Activated B cell treated with CpG ODN at 0.5 μM for 24 hours (primary cell): ENCODE results near the gene P2RX4. TPM values are rescaled to one million over a fixed set of nuclear protein-coding genes. Genes with fewer than 3 reads are reported as not detected.

Experiments used
- ATAC-seq: fragments of 200-7000 bp; cut with Tn5 transposase; one replicate; pipeline ENCODE4 v1.10.0; 2021; ENCODE audit warnings: low read depth, mild to moderate bottlenecking, moderate library complexity
- CTCF ChIA-PET: fragments of 350-600 bp; sonication (Branson Sonifier 250); formaldehyde crosslinking; loops from one replicate; lab custom pipeline; 2021; ENCODE audit warnings: antibody characterized with exemption; lab: Charles Lee
- POLR2A ChIA-PET: fragments of 350-600 bp; sonication (Branson Sonifier 250); formaldehyde crosslinking; loops from one replicate; lab custom pipeline; 2021; ENCODE audit warnings: antibody characterized with exemption; lab: Charles Lee
- DNase-seq: peaks from one replicate; pipeline ENCODE4 v3.0.0; 2022
- H3K27ac Mint-ChIP-seq: one replicate; pipeline ENCODE4 v1.8.0; 2020; ENCODE audit warnings: mixed read lengths
- H3K27me3 Mint-ChIP-seq: one replicate; pipeline ENCODE4 v1.8.0; 2021; ENCODE audit warnings: mixed read lengths
- H3K36me3 Mint-ChIP-seq: one replicate; pipeline ENCODE4 v1.8.0; 2021; ENCODE audit warnings: low read depth, mixed read lengths
- H3K4me1 Mint-ChIP-seq: one replicate; pipeline ENCODE4 v1.8.0; 2021; ENCODE audit warnings: mixed read lengths
- H3K4me3 Mint-ChIP-seq: one replicate; pipeline ENCODE4 v1.8.0; 2020; ENCODE audit warnings: mild to moderate bottlenecking, mixed read lengths
- H3K9me3 Mint-ChIP-seq: one replicate; pipeline ENCODE4 v1.8.0; 2020; ENCODE audit warnings: mixed read lengths
- CTCF ChIP-seq: fragments of 200-600 bp; IDR thresholded peaks from one replicate; pipeline ENCODE4 v1.8.0; 2022; ENCODE audit warnings: antibody characterized with exemption, mild to moderate bottlenecking
- intact Hi-C: fragments of 100-400 bp; cut with micrococcal nuclease; formaldehyde crosslinking; loops from one replicate; pipeline ENCODE4 v1.15.1; 2024
- total RNA-seq: library from RNA; stranded (reverse); gene quantifications from 2 replicates; pipeline ENCODE4 v1.2.3, GENCODE V29; 2022

The P2RX4 gene
- total RNA-seq, 1 donor from 2014 or later = 17.0 TPM

- Mint-ChIP-seq H3K27ac (no peak overlapping the region), H3K27me3 (no peaks in the 10 kb centered on the region), H3K4me3 (no peak overlapping the region), H3K4me1 (peaks cover 11% of the 10 kb centered on the region), H3K9me3 (no peaks in the 10 kb centered on the region), H3K36me3 (peaks cover 4% of the 10 kb centered on the region)
- TF ChIP-seq CTCF = no peak
- no peak for ATAC-seq
- DNase-seq = no peak
- ChIA-PET POLR2A (no interaction called here), CTCF (no interaction called here)
- intact Hi-C loops = no loop called here
These were observed 37.8 kb upstream of the P2RX4 start for GRCh38 chr12:121172145-121172544.

DNA sequence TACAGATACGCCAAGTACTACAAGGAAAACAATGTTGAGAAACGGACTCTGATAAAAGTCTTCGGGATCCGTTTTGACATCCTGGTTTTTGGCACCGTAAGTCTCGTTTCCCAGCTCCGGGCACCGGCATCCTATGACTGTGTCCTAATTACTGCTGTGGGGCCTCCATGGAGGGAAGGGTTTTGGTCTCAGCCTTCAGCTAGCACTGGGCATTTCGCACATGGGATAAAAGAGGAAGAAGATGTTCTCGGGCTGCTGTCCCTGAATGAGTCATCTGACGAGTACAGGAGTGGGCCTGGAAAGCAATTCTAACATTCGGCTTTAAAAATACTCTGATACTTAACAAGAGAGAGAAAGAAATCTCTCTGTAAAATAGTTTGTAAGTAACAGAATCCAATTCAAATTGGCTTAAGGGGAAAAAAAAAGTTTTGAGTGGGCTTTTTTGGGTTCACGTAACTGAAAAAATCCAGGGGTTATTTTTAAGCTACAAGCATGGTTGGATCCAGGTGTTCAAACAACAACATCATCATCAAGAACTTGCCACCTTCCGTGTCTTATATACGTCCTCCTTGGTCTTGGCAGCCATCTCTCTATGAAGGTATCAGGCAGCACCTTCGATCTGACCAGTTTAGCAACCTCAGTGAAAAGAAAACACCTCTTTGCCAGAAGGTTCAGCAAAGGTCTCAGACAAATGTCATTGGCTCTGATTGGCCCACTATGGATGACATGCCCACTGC lies 34.4 kb upstream of the P2RX4 start:
- Mint-ChIP-seq H3K27me3 (no peaks in the 10 kb centered on the region), H3K36me3 (peaks cover 6% of the 10 kb centered on the region), H3K4me1 (peaks cover 11% of the 10 kb centered on the region), H3K4me3 (no peak overlapping the region), H3K27ac (peak overlapping the region; percentile 14), H3K9me3 (no peaks in the 10 kb centered on the region)
- POLR2A ChIA-PET = no interaction called here
- ATAC-seq = peak; percentile 71
- no peak for TF ChIP-seq CTCF
- intact Hi-C loops = no loop called here
- CTCF ChIA-PET = interaction anchor here (0.6 to 1.1 kb wide), 2 partner anchors 54 to 68 kb away, joined by 3 to 4 read pairs; no protein-coding TSS in a partner anchor
- no peak for DNase-seq

GRCh38 chr12:121176826-121177529 lies 33.0 kb upstream of the P2RX4 start:
- peaks cover 11% of the 10 kb centered on the region for H3K4me1 Mint-ChIP-seq
- no peak overlapping the region for H3K27ac Mint-ChIP-seq
- no peak for ATAC-seq
- DNase-seq = no peak
- H3K36me3 Mint-ChIP-seq = peaks cover 8% of the 10 kb centered on the region
- CTCF ChIA-PET = no interaction called here
- no peaks in the 10 kb centered on the region for H3K9me3 Mint-ChIP-seq
- no peaks in the 10 kb centered on the region for H3K27me3 Mint-ChIP-seq
- H3K4me3 Mint-ChIP-seq = no peak overlapping the region
- TF ChIP-seq CTCF = no peak
- intact Hi-C loops = no loop called here
- POLR2A ChIA-PET = interaction anchor here (0.6 kb wide), 1 partner anchor 56 kb away, joined by 3 read pairs; no protein-coding TSS in a partner anchor

DNA sequence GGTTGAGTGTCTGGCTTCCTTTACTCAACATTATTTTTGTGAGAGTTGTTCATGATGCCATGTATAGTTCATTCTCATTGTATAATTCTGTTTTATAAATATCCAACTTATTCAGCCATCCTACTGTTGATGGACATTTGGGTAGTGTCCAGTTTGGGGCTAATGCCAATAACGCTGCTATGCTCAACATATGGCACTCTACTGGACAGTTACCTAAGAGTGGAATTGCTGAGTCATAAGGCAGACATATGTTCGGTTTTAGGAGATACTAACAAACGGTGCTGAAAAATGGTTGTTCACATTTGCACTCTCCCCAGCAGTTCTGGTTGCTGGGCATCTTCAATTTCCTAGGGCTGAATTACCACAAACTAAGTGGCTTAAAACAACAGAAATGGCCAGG lies 28.7 kb upstream of the P2RX4 start:
- ChIA-PET POLR2A (no interaction called here), CTCF (no interaction called here)
- peaks cover 8% of the 10 kb centered on the region for H3K36me3 Mint-ChIP-seq

More for the DNA sequence above, 28.7 kb upstream of the P2RX4 start:
- Mint-ChIP-seq H3K27ac (no peak overlapping the region), H3K9me3 (no peaks in the 10 kb centered on the region), H3K4me1 (peaks cover 15% of the 10 kb centered on the region), H3K4me3 (no peak overlapping the region), H3K27me3 (no peaks in the 10 kb centered on the region)
- no peak for ATAC-seq
- DNase-seq = no peak
- TF ChIP-seq CTCF = no peak
- intact Hi-C loops = no loop called here
